CD4-positive, alpha-beta T cell treated with Interferon gamma for 1 hour (primary cell): Measurements from ENCODE around the gene GPAM.
"Not testable (repeated sequence)": the region's sequence is repeated elsewhere in the genome, so short reads cannot be mapped to it uniquely, and the experiment has no call there.

ENCODE experiments used
- DNase-seq: peaks from one replicate; pipeline ENCODE4 v3.0.0-alpha.2; 2020

Gene GPAM

GRCh38 chr10:112126901-112127300 lies 56.7 kb downstream of the GPAM start:
- DNase-seq = no peak

GRCh38 chr10:112126172-112126571 lies 57.4 kb downstream of the GPAM start:
- no peak for DNase-seq

GRCh38 chr10:112124866-112125265 lies 58.7 kb downstream of the GPAM start:
- no peak for DNase-seq

GRCh38 chr10:112122827-112123226 lies 60.7 kb downstream of the GPAM start:
- no peak for DNase-seq

- DNase-seq = no peak
Measured at GRCh38 chr10:112120491-112120890, 63.1 kb downstream of the GPAM start.

- DNase-seq = no peak
Measured at GRCh38 chr10:112115781-112116385, 67.7 kb downstream of the GPAM start.

GRCh38 chr10:112109779-112110178 lies 73.8 kb downstream of the GPAM start:
- not testable (repeated sequence) for DNase-seq
